DMS53 (cell line): ENCODE data around the gene LRP1B.
A peak's percentile ranks its signal among the peaks of the same experiment; 100 is the strongest.
"Not testable (repeated sequence)": the region's sequence is repeated elsewhere in the genome, so short reads cannot be mapped to it uniquely, and the experiment has no call there.

Source experiments
- DNase-seq: peaks from one replicate; lab custom pipeline; 2025; lab: John Stamatoyannopoulos, UW

LRP1B gene

GRCh38 chr2:140344838-140345237 is 1786.0 kb downstream of the LRP1B start:
- no peak for DNase-seq

- not testable (repeated sequence) for DNase-seq
Measured at GRCh38 chr2:140344266-140344665, 1786.5 kb downstream of the LRP1B start.

DNA sequence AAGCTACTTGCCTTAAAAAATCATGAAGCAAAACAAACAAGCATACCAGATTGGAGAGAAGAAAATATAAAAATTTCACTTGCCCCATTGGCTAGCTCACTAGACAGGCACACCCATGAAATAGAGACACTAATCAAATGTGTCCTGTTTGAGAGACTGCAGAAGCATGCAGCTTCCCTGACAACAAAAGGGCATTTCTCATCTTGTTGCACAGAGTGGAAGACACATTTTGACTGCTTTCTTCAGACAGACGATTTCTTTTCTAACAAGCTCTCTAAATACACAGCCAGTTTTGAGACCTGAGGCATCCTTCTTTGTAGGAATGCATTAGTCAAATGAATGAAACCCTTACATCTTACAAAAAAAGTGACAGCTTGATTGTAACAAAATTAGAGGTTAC is 1792.0 kb downstream of the LRP1B start:
- DNase-seq = no peak

DNA sequence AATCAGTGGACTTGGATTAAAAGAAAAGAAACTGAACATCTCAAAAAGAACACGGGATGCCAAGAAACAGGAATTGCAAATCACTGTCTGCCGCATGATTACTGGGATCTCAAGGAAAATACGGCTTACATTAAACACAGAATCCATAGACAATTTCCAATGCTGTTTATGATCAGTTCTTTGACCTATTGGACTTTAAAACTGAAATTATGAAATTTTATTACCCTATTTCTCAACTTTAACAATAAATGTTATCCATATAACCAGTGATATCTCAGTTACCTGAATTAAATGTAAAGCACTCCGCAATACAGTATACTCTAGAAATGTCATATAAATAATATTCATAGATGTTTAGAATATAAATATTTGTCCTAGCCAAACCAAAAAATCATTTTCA is 1793.8 kb downstream of the LRP1B start:
- DNase-seq = no peak

- no peak for DNase-seq
Measured at GRCh38 chr2:140316345-140316744, 1814.5 kb downstream of the LRP1B start.

DNA sequence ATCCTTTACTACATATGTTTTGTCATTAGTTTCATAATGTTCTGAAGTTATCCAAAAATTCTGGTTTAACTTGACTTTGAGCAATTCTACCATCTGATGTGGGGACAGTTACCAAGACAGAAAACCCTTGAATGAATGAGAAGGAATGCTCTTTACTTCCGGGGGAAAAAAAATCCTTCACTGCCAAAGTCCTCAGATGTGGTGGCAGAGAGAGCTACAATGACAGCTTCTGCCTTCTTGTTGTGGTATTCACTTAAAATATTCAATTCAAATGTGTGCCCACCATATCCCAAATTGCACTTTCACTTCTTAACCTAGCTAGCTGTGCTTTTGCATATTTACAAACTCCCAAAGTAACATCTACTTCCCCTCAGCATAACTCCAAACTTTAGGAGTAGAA is 1818.9 kb downstream of the LRP1B start:
- no peak for DNase-seq

- no peak for DNase-seq
Measured at GRCh38 chr2:140308706-140309105, 1822.1 kb downstream of the LRP1B start.

- no peak for DNase-seq
Measured at GRCh38 chr2:140307532-140307931, 1823.3 kb downstream of the LRP1B start.

GRCh38 chr2:140295767-140296166 is 1835.0 kb downstream of the LRP1B start:
- DNase-seq = no peak

DNA sequence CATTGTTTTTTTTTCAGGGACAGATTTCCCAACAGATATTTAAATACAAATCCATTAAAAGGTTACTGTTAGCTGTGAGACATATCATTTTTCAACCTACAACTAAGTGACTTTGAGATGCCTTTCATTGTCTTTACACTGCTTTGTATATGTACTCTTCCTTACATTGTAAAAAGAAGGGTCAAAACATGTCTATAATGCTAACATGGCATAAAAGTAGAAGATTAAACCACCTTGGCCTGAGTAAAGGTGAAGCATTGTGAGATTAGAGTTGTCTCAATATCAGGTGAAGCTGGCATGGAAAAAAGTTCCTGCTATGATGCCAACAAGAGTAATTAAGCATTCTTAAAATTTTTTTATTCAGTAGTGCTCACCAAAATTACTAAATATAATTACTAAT is 1842.1 kb downstream of the LRP1B start:
- DNase-seq = no peak

- DNase-seq = no peak
Measured at GRCh38 chr2:140288213-140288612, 1842.6 kb downstream of the LRP1B start.

GRCh38 chr2:140286377-140286776 is 1844.4 kb downstream of the LRP1B start:
- no peak for DNase-seq

GRCh38 chr2:140277344-140277743 is 1853.5 kb downstream of the LRP1B start:
- DNase-seq = not testable (repeated sequence)

- no peak for DNase-seq
Measured at GRCh38 chr2:140276661-140277060, 1854.2 kb downstream of the LRP1B start.

- peak; percentile 72 for DNase-seq
Measured at GRCh38 chr2:140275427-140275826, 1855.4 kb downstream of the LRP1B start.

- peak; percentile 4 for DNase-seq
Measured at GRCh38 chr2:140274891-140275290, 1855.9 kb downstream of the LRP1B start.

DNA sequence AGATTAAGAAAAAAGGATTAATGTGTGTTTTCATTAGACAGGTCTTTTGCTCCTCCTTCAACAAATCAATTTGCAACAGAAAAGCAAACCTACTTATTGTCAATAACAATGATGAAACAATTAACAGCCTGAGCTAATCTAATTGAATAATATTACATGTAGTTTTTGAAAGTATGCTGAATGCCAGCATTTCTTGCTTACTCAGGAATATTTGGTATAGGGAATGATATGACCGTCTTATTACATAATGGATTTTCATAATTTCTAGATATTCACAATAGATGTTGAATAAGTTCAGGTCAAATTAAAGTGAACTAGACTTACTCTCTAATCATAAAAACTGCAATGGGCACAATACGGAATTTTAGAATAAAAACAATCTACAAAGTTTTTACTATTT is 1856.9 kb downstream of the LRP1B start:
- no peak for DNase-seq

DNA sequence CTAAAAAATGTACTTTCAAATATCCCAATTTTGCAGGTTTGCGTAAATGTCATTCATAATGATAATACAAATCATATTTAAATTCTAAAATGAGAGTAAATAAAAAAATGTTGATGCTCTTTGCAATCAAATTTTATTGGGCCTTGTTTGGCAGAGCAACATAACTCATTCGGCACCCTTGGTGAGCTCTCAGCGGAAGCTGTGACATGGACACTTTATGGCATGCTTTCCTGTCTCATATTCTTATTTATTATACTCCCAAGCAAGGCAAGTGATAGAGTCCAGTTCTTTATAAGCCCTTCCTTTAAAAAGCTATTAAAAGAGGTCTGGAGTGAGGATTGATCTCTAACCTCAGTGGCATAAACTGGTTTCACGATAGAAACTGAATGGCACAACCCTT is 1857.4 kb downstream of the LRP1B start:
- no peak for DNase-seq

DNA sequence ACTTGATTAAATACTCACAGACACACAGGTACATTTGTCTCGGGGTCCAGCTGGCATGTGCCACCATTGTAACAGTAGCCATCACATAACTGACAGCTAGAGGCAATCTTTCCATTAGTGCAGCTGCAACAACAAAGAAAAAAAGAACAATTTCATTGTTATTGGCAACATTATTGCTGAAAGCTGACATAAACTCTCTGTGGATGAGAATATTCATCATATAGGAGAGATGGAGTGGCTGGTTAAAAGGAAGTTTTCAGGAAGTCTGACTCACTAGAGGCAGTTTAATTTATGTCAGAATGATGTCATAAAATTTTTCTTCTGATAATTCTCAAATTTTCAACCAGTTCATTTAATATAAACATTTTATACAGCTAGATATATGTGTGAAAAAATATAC is 1860.6 kb downstream of the LRP1B start:
- DNase-seq = no peak

DNA sequence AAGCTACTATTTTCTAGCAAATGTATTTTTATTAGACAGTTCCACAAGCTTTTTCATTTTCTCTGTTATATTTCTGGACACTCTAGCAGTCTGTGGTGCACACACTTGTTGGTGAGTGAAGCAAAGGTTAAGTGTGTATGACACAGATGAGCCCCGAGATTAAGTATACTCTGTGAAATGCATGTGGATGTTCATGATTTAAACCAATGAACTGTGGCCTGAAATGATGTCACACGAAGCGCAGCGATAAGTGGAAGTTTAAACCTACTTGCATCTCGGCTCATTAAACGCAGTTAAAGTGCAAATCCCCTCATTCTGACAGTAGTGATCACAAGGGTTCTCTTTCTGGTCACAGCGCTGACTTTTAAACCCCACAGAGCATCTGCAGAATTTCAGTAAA is 1861.8 kb downstream of the LRP1B start:
- DNase-seq = no peak

DNA sequence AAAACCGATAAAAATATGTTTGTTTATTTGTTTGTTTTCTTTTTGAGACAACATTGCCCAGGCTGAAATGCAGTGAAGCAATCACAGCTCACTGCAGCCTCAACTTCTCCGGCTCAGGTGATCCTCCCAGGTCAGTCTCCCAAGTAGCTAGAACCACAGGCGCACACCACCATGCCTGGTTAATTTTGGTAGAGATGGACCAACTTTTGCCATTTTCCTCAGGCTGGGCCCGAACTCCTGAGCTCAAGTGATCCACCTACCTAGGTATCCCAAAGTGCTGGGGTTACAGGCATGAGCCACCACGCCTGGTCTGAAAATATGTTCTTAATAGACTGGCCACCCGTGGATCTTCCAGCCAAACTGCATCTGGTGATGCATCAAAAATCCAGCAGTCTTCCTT is 1867.9 kb downstream of the LRP1B start:
- no peak for DNase-seq

- DNase-seq = no peak
Measured at GRCh38 chr2:140257692-140258300, 1873.0 kb downstream of the LRP1B start.

DNA sequence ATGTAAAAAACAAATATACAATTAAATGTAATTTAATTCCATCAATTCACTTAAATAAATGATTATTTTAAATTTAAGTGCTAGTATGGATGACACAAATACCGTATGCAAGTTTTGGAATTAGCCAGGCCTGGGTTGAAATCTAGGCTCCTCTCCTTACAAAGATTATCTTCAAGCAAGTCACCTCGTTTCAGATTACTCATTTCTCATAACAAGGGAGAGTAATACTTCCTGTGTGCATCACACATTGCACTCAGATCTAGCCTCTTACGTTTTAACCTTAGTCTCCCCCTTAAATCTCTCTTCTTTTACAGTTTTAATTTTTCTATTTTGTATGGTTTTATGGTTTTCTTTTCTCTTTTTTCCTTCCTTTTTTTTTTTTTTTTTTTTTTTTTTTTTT is 1874.7 kb downstream of the LRP1B start:
- DNase-seq = no peak

DNA sequence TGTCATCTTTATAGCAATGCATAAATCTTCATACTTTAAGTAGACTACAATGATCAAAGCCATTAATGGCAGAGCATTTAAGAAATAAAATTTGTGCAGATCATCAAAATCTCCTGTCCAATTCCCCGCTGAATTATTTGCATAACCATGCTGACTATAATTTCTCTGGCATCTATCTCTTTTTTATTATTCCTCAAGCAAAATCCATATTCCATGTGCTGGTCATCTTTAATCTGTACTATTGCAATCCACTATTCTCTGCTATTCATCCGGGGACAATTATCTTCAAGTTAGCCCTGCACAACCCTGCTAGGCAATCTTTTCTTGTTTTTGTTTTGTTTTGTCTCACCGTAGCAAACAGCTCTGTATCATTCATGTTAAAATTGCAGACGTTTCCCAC is 1881.0 kb downstream of the LRP1B start:
- no peak for DNase-seq

DNA sequence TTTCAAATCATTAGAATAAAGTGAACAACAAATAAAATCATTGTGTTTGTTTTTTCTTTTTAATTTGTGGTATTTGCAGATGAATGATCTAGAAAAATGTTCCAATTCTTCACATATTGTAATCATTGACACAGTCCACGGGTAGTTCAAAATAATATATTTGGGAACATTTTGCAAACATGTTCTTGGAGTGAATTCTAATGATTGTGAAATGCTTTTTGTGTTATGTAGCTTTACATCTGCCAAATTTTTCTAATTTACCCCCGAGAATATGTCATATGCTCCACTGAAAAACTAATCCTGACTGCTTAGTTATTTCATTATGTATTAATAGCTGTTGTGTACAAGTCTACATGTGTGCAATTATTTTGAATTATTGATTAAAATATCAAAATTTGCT is 1882.2 kb downstream of the LRP1B start:
- no peak for DNase-seq
